Omental fat pad (tissue), 4 donors: Measurements from ENCODE around the gene B3GALT6. TPM values are rescaled to one million over a fixed set of nuclear protein-coding genes. Genes with fewer than 3 reads are reported as not detected.

Experiments used
- ATAC-seq: fragments of 150-250 bp; one replicate; pipeline ENCODE4 v1.9.1; 2016; ENCODE audit warnings: mild to moderate bottlenecking, moderate library complexity; ENCODE audit not compliant: low FRiP score
- DNase-seq: peaks from one replicate; pipeline ENCODE4 v3.0.0-alpha.2; 2019; ENCODE audit warnings: low spot score
- CTCF ChIP-seq, 3 donors: fragments of 450-650 bp; IDR thresholded peaks; one replicate each; pipeline ENCODE4 v1.5.1; 2016 to 2017; ENCODE audit warnings: antibody characterized with exemption in 3 of 3, mild to moderate bottlenecking in 3 of 3, moderate library complexity in 2 of 3
- total RNA-seq, 4 donors: library from RNA; depleted of rRNA; stranded (reverse); fragments of >200 nt; gene quantifications; one replicate each; pipeline ENCODE4 v1.1.0, GENCODE V29; 2016

B3GALT6 gene
- total RNA-seq, 4 donors from 2014 or later: 14.6 to 27.1 (median 22.1) TPM

GRCh38 chr1:1198423-1199140, 33.5 kb upstream of the B3GALT6 start:
- TF ChIP-seq CTCF (IDR thresholded peaks at IDR 0.05): no peak
- DNase-seq: no peak
- no peak for ATAC-seq

- no peak for TF ChIP-seq CTCF (IDR thresholded peaks at IDR 0.05)
- no peak for DNase-seq
- ATAC-seq: no peak
These were observed 32.7 kb upstream of the B3GALT6 start for GRCh38 chr1:1199141-1199960.

GRCh38 chr1:1199961-1200875, 31.8 kb upstream of the B3GALT6 start:
- no peak for TF ChIP-seq CTCF (IDR thresholded peaks at IDR 0.05)
- no peak for ATAC-seq
- no peak for DNase-seq

- ATAC-seq: peak; percentile 86
- no peak for TF ChIP-seq CTCF (IDR thresholded peaks at IDR 0.05)
- peak; percentile 52 for DNase-seq
These were observed 30.9 kb upstream of the B3GALT6 start for GRCh38 chr1:1200876-1201810.

GRCh38 chr1:1202831-1203560, 29.0 kb upstream of the B3GALT6 start:
- ATAC-seq (no peak), DNase-seq (no peak)
- no peak for TF ChIP-seq CTCF (IDR thresholded peaks at IDR 0.05)
